NK-92 treated with Interleukin-12 subunit alpha and Interleukin-12 subunit beta, amount 100 ng/mL, for 24 hours (cell line): Measurements from ENCODE around the gene PSMB8.
"Not testable (repeated sequence)": the region's sequence is repeated elsewhere in the genome, so short reads cannot be mapped to it uniquely, and the experiment has no call there.

Source experiments
- DNase-seq: peaks from one replicate; lab custom pipeline; 2025; lab: John Stamatoyannopoulos, UW

Gene PSMB8

GRCh38 chr6:32836873-32837272 is 7.0 kb downstream of the PSMB8 start:
- no peak for DNase-seq

- no peak for DNase-seq
These were observed 8.5 kb downstream of the PSMB8 start for GRCh38 chr6:32835167-32835893.

GRCh38 chr6:32833664-32834063 is 10.2 kb downstream of the PSMB8 start:
- DNase-seq, result no peak

- no peak for DNase-seq
These were observed 11.3 kb downstream of the PSMB8 start for GRCh38 chr6:32832535-32832934.

GRCh38 chr6:32830936-32831335 is 12.9 kb downstream of the PSMB8 start:
- no peak for DNase-seq

GRCh38 chr6:32830017-32830416 is 13.8 kb downstream of the PSMB8 start:
- no peak for DNase-seq

- DNase-seq, result no peak
These were observed 14.4 kb downstream of the PSMB8 start for GRCh38 chr6:32829495-32829894.

GRCh38 chr6:32827025-32827424 is 16.8 kb downstream of the PSMB8 start:
- no peak for DNase-seq

GRCh38 chr6:32825966-32826365 is 17.9 kb downstream of the PSMB8 start:
- no peak for DNase-seq

GRCh38 chr6:32819729-32820128 is 24.1 kb downstream of the PSMB8 start:
- DNase-seq, result no peak

- no peak for DNase-seq
These were observed 25.0 kb downstream of the PSMB8 start for GRCh38 chr6:32818867-32819266.

GRCh38 chr6:32816746-32817204 is 27.1 kb downstream of the PSMB8 start, which contains the start of gene HLA-DOB:
Gene HLA-DOB (minus strand): TSS chr6:32817002. CDS start chr6:32816951, 51 bp downstream.
- no peak for DNase-seq

GRCh38 chr6:32815996-32816395 is 27.9 kb downstream of the PSMB8 start:
- DNase-seq, result no peak

GRCh38 chr6:32815115-32815514 is 28.7 kb downstream of the PSMB8 start:
- DNase-seq, result no peak

GRCh38 chr6:32814145-32814544 is 29.7 kb downstream of the PSMB8 start:
- no peak for DNase-seq

GRCh38 chr6:32809171-32809570 is 34.7 kb downstream of the PSMB8 start:
- DNase-seq, result no peak

GRCh38 chr6:32807020-32807580 is 36.7 kb downstream of the PSMB8 start:
- DNase-seq, result no peak

GRCh38 chr6:32805404-32805803 is 38.4 kb downstream of the PSMB8 start:
- DNase-seq, result not testable (repeated sequence)

GRCh38 chr6:32803416-32803815 is 40.4 kb downstream of the PSMB8 start:
- DNase-seq, result no peak

- no peak for DNase-seq
These were observed 44.1 kb downstream of the PSMB8 start for GRCh38 chr6:32799740-32800139.

GRCh38 chr6:32799168-32799567 is 44.7 kb downstream of the PSMB8 start:
- DNase-seq, result no peak

- peak; percentile 24 for DNase-seq
These were observed 46.7 kb downstream of the PSMB8 start for GRCh38 chr6:32796848-32797776.

- no peak for DNase-seq
These were observed 49.3 kb downstream of the PSMB8 start for GRCh38 chr6:32794510-32794909.
